H1 (cell line): ENCODE data around the gene NDST3. TPM values are rescaled to one million over a fixed set of nuclear protein-coding genes. Genes with fewer than 3 reads are reported as not detected.

Experiments used
- CTBP2 ChIP-seq: IDR thresholded peaks from 2 replicates; pipeline ENCODE4 v1.7.0; 2011; ENCODE audit warnings: borderline replicate concordance, mild to moderate bottlenecking, moderate library complexity, mixed read lengths, low read length; ENCODE audit not compliant: insufficient read depth, insufficient read length
- polyA plus RNA-seq, 7 experiments: library from polyadenylated mRNA; depleted of rRNA in 3 of 7; stranded (reverse) in 5 of 7; unstranded in 2 of 7; fragments of >200 nt in 5 of 7; fragments of 200-250 nt in 2 of 7; gene quantifications; 1 replicate in 5 of 7; 2 replicates in 1 of 7; 4 replicates in 1 of 7; pipeline versions ENCODE4 v1.2.1 to v1.2.3, GENCODE V29; 2011 to 2013; ENCODE audit warnings: missing spikeins in 2 of 7, mixed read lengths in 2 of 7
- total RNA-seq: library from RNA; stranded (reverse); fragmentation: NEBNext Ultra II Directional; extraction: Animal tissue kit (Norgen Biotek cat#: 25700); gene quantifications from 2 replicates; pipeline ENCODE4 v1.2.1, GENCODE V29; 2021

NDST3 gene
- total and polyA plus RNA-seq, 2 of the 8 experiments (the other 6 are each of a cell fraction or from before 2014, with no cell fraction given), result 0.35 to 0.60 TPM

DNA sequence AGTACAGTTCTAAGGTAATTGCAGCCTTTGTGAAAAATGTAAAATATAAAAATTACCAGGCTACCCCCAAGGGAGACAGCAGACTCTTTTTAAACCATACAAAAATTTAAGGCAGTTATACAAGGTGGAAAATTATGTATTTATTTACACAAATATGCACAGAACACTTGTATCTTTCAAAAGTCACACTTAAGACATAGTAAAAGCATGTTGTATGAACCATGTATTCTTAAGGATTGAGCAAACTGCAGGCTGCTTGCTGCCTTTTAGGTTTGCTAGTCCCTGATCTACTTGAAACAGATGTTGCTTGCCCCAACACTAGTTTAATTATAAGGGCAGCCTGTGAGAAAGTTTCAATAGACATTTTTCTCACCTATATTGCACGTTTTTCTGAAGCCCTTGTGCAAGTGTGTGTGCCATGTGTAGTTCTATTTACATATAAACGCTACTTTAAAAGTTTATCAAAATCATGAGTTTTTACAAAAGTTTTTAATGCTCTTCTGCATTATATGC, 245.7 kb downstream of the NDST3 start (continued):
- no peak for TF ChIP-seq CTBP2
